WTC11 (cell line): ENCODE data around the gene ZFP91. TPM values are rescaled to one million over a fixed set of nuclear protein-coding genes. Genes with fewer than 3 reads are reported as not detected.

Experiments used
- ATAC-seq: fragments of 200-7000 bp; cut with Tn5 transposase; 2 replicates; pipeline ENCODE4 v1.10.0; 2021; ENCODE audit warnings: mild to moderate bottlenecking, moderate library complexity
- CTCF ChIA-PET: fragments of 300-600 bp; sonication (Branson Sonifier 250); formaldehyde crosslinking; loops from one replicate; lab custom pipeline; 2021; ENCODE audit warnings: antibody characterized with exemption; lab: Charles Lee
- POLR2A ChIA-PET: fragments of 350-600 bp; sonication (Branson Sonifier 250); formaldehyde crosslinking; loops from one replicate; lab custom pipeline; 2021; ENCODE audit warnings: antibody characterized with exemption; lab: Charles Lee
- DNase-seq: peaks from one replicate; pipeline ENCODE4 v3.0.0; 2021; ENCODE audit warnings: low spot score
- H3K27ac Mint-ChIP-seq: 2 replicates; pipeline ENCODE4 v1.8.0; 2021; ENCODE audit warnings: mixed read lengths
- H3K27me3 Mint-ChIP-seq: 2 replicates; pipeline ENCODE4 v1.8.0; 2021; ENCODE audit warnings: low read depth, mild to moderate bottlenecking, moderate library complexity, mixed read lengths
- H3K36me3 Mint-ChIP-seq: 2 replicates; pipeline ENCODE4 v1.8.0; 2021; ENCODE audit warnings: mixed read lengths
- H3K4me1 Mint-ChIP-seq: 2 replicates; pipeline ENCODE4 v1.8.0; 2022; ENCODE audit warnings: mixed read lengths
- H3K4me3 Mint-ChIP-seq: 2 replicates; pipeline ENCODE4 v1.8.0; 2021; ENCODE audit warnings: mild to moderate bottlenecking, moderate library complexity, mixed read lengths
- H3K9me3 Mint-ChIP-seq: 2 replicates; pipeline ENCODE4 v1.8.0; 2021; ENCODE audit warnings: mixed read lengths
- CREB1 ChIP-seq: sonication (generic); formaldehyde crosslinking; IDR thresholded peaks from 2 replicates; pipeline ENCODE4 v1.8.0; 2023; ENCODE audit warnings: mild to moderate bottlenecking, missing genetic modification reagents
- CTCF ChIP-seq: fragments of 200-600 bp; IDR thresholded peaks from 2 replicates; pipeline ENCODE4 v1.8.0; 2022; ENCODE audit warnings: antibody characterized with exemption
- IRF1 ChIP-seq: sonication (generic); formaldehyde crosslinking; IDR thresholded peaks from 2 replicates; pipeline ENCODE4 v1.8.0; 2023; ENCODE audit warnings: missing genetic modification reagents
- JAZF1 ChIP-seq: fragments of 250-450 bp; sonication (Bioruptor Pico); IDR thresholded peaks from 2 replicates; pipeline ENCODE4 v1.9.0; 2021; ENCODE audit warnings: moderate library complexity, mild to moderate bottlenecking, inconsistent platforms
- KAT7 ChIP-seq: sonication (generic); formaldehyde crosslinking; IDR thresholded peaks from 2 replicates; pipeline ENCODE4 v1.8.1; 2023; ENCODE audit warnings: missing genetic modification reagents, mild to moderate bottlenecking, borderline replicate concordance
- NFYB ChIP-seq: sonication (generic); formaldehyde crosslinking; conservative IDR thresholded peaks from 2 replicates; pipeline ENCODE4 v1.8.0; 2022; ENCODE audit warnings: low read depth, missing genetic modification reagents
- SP1 ChIP-seq: sonication (generic); formaldehyde crosslinking; conservative IDR thresholded peaks from 2 replicates; pipeline ENCODE4 v1.8.1; 2022; ENCODE audit warnings: missing genetic modification reagents
- ZNF121 ChIP-seq: sonication (generic); formaldehyde crosslinking; IDR thresholded peaks from 2 replicates; pipeline ENCODE4 v1.8.0; 2023; ENCODE audit warnings: missing genetic modification reagents
- ZNF232 ChIP-seq: sonication (generic); formaldehyde crosslinking; IDR thresholded peaks from 2 replicates; pipeline ENCODE4 v1.8.0; 2022; ENCODE audit warnings: mild to moderate bottlenecking, missing genetic modification reagents
- ZNF532 ChIP-seq: fragments of 250-450 bp; sonication (Bioruptor Pico); IDR thresholded peaks from 2 replicates; pipeline ENCODE4 v1.9.0; 2021; ENCODE audit warnings: mild to moderate bottlenecking, borderline replicate concordance
- total RNA-seq: library from RNA; stranded (reverse); gene quantifications from 3 replicates; pipeline ENCODE4 v1.2.3, GENCODE V29; 2021
- TF ChIP-seq, protein P1 (sequence below): sonication (generic); formaldehyde crosslinking; IDR thresholded peaks from 2 replicates; pipeline ENCODE4 v1.8.0; 2022; ENCODE audit warnings: mild to moderate bottlenecking, missing genetic modification reagents
- TF ChIP-seq, protein P2 (sequence below): sonication (generic); formaldehyde crosslinking; IDR thresholded peaks from 2 replicates; pipeline ENCODE4 v1.8.1; 2022; ENCODE audit warnings: low read depth, mild to moderate bottlenecking, moderate library complexity, missing genetic modification reagents, borderline replicate concordance
- TF ChIP-seq, protein P3 (sequence below): sonication (generic); formaldehyde crosslinking; IDR thresholded peaks from 2 replicates; pipeline ENCODE4 v1.8.1; 2023; ENCODE audit warnings: mild to moderate bottlenecking, missing genetic modification reagents, moderate library complexity
- TF ChIP-seq, protein P4 (sequence below): sonication (generic); formaldehyde crosslinking; conservative IDR thresholded peaks from 2 replicates; pipeline ENCODE4 v1.8.1; 2022; ENCODE audit warnings: mild to moderate bottlenecking, missing genetic modification reagents
- TF ChIP-seq, protein P5 (sequence below): sonication (generic); formaldehyde crosslinking; IDR thresholded peaks from 2 replicates; pipeline ENCODE4 v1.8.0; 2022; ENCODE audit warnings: mild to moderate bottlenecking, missing genetic modification reagents
- TF ChIP-seq, protein P6 (sequence below): sonication (generic); formaldehyde crosslinking; IDR thresholded peaks from 2 replicates; pipeline ENCODE4 v1.8.1; 2023; ENCODE audit warnings: mild to moderate bottlenecking, missing genetic modification reagents

The ZFP91 gene
- total RNA-seq, 1 experiment from 2014 or later: 28.1 TPM

GRCh38 chr11:58641341-58641740 lies 62.5 kb downstream of the ZFP91 start (continued):
- TF ChIP-seq KAT7 (CRISPR knock-in tag): no peak

- Mint-ChIP-seq H3K9me3 (peaks cover 44% of the 10 kb centered on the region), H3K27ac (no peak overlapping the region), H3K36me3 (peaks cover 25% of the 10 kb centered on the region), H3K27me3 (peaks cover 2% of the 10 kb centered on the region; the same call in 1 of the 2 replicates), H3K4me3 (no peak overlapping the region), H3K4me1 (no peaks in the 10 kb centered on the region)
- POLR2A ChIA-PET: no interaction called here
- DNase-seq (no peak), ATAC-seq (no peak)
- CTCF ChIA-PET: interaction anchor here (1.7 kb wide), 1 partner anchor 12 kb away, joined by 6 read pairs; no protein-coding TSS in a partner anchor
- no peak for TF ChIP-seq CTCF
- TF ChIP-seq SP1: no peak
- TF ChIP-seq, protein P1, sequence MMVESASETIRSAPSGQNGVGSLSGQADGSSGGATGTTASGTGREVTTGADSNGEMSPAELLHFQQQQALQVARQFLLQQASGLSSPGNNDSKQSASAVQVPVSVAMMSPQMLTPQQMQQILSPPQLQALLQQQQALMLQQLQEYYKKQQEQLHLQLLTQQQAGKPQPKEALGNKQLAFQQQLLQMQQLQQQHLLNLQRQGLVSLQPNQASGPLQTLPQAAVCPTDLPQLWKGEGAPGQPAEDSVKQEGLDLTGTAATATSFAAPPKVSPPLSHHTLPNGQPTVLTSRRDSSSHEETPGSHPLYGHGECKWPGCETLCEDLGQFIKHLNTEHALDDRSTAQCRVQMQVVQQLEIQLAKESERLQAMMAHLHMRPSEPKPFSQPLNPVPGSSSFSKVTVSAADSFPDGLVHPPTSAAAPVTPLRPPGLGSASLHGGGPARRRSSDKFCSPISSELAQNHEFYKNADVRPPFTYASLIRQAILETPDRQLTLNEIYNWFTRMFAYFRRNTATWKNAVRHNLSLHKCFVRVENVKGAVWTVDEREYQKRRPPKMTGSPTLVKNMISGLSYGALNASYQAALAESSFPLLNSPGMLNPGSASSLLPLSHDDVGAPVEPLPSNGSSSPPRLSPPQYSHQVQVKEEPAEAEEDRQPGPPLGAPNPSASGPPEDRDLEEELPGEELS (CRISPR knock-in tag): no peak
- no peak for TF ChIP-seq ZNF532 (CRISPR knock-in tag)
- no peak for TF ChIP-seq ZNF232 (CRISPR knock-in tag)
- TF ChIP-seq, protein P2, sequence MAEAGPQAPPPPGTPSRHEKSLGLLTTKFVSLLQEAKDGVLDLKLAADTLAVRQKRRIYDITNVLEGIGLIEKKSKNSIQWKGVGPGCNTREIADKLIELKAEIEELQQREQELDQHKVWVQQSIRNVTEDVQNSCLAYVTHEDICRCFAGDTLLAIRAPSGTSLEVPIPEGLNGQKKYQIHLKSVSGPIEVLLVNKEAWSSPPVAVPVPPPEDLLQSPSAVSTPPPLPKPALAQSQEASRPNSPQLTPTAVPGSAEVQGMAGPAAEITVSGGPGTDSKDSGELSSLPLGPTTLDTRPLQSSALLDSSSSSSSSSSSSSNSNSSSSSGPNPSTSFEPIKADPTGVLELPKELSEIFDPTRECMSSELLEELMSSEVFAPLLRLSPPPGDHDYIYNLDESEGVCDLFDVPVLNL (CRISPR knock-in tag): no peak
- TF ChIP-seq ZNF121 (CRISPR knock-in tag): no peak
- TF ChIP-seq JAZF1 (CRISPR knock-in tag): no peak
- TF ChIP-seq, protein P3, sequence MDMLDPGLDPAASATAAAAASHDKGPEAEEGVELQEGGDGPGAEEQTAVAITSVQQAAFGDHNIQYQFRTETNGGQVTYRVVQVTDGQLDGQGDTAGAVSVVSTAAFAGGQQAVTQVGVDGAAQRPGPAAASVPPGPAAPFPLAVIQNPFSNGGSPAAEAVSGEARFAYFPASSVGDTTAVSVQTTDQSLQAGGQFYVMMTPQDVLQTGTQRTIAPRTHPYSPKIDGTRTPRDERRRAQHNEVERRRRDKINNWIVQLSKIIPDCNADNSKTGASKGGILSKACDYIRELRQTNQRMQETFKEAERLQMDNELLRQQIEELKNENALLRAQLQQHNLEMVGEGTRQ (CRISPR knock-in tag): no peak
- TF ChIP-seq NFYB: no peak
- TF ChIP-seq, protein P4, sequence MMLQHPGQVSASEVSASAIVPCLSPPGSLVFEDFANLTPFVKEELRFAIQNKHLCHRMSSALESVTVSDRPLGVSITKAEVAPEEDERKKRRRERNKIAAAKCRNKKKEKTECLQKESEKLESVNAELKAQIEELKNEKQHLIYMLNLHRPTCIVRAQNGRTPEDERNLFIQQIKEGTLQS (CRISPR knock-in tag): no peak
- no peak for TF ChIP-seq IRF1
- TF ChIP-seq, protein P5, sequence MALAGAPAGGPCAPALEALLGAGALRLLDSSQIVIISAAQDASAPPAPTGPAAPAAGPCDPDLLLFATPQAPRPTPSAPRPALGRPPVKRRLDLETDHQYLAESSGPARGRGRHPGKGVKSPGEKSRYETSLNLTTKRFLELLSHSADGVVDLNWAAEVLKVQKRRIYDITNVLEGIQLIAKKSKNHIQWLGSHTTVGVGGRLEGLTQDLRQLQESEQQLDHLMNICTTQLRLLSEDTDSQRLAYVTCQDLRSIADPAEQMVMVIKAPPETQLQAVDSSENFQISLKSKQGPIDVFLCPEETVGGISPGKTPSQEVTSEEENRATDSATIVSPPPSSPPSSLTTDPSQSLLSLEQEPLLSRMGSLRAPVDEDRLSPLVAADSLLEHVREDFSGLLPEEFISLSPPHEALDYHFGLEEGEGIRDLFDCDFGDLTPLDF (CRISPR knock-in tag): no peak
- TF ChIP-seq CREB1 (CRISPR knock-in tag): no peak
- TF ChIP-seq, protein P6, sequence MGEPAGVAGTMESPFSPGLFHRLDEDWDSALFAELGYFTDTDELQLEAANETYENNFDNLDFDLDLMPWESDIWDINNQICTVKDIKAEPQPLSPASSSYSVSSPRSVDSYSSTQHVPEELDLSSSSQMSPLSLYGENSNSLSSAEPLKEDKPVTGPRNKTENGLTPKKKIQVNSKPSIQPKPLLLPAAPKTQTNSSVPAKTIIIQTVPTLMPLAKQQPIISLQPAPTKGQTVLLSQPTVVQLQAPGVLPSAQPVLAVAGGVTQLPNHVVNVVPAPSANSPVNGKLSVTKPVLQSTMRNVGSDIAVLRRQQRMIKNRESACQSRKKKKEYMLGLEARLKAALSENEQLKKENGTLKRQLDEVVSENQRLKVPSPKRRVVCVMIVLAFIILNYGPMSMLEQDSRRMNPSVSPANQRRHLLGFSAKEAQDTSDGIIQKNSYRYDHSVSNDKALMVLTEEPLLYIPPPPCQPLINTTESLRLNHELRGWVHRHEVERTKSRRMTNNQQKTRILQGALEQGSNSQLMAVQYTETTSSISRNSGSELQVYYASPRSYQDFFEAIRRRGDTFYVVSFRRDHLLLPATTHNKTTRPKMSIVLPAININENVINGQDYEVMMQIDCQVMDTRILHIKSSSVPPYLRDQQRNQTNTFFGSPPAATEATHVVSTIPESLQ: no peak
These were observed 63.1 kb downstream of the ZFP91 start for GRCh38 chr11:58641803-58642581.
